HL-60 (cell line): ENCODE data around the gene PELI1.

ENCODE experiments used
- GABPA ChIP-seq: IDR thresholded peaks from 2 replicates; pipeline ENCODE4 v1.6.1; 2012; ENCODE audit warnings: low read depth
- POLR2AphosphoS5 ChIP-seq: IDR thresholded peaks from 2 replicates; pipeline ENCODE4 v1.6.1; 2012; ENCODE audit warnings: low read depth
- TF ChIP-seq, protein P1 (sequence below): IDR thresholded peaks from one replicate; pipeline ENCODE4 v1.5.1; 2011; ENCODE audit warnings: low read length, control low read depth, inconsistent platforms; ENCODE audit not compliant: insufficient read depth

DNA sequence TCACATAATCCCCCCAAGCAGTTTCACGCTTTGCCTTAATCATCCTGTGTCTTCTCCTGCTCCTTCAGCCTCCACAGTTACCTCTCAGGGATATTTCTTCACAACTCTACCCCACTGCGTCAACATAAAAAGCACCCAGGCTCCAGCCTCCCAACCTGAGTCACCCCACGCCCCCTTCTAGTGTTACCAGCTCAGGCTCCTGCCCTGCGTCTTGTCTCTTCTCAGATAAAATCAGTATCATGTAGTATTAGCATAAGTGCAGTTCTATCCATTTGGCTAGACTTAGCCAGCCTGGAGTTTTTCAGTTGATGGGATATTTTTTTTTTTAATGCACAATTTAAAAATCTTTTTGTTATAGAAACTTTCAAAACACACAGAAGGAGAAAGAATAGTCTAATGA, 9.6 kb upstream of the PELI1 start:
- TF ChIP-seq, protein P1, sequence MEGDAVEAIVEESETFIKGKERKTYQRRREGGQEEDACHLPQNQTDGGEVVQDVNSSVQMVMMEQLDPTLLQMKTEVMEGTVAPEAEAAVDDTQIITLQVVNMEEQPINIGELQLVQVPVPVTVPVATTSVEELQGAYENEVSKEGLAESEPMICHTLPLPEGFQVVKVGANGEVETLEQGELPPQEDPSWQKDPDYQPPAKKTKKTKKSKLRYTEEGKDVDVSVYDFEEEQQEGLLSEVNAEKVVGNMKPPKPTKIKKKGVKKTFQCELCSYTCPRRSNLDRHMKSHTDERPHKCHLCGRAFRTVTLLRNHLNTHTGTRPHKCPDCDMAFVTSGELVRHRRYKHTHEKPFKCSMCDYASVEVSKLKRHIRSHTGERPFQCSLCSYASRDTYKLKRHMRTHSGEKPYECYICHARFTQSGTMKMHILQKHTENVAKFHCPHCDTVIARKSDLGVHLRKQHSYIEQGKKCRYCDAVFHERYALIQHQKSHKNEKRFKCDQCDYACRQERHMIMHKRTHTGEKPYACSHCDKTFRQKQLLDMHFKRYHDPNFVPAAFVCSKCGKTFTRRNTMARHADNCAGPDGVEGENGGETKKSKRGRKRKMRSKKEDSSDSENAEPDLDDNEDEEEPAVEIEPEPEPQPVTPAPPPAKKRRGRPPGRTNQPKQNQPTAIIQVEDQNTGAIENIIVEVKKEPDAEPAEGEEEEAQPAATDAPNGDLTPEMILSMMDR: no peak
- TF ChIP-seq POLR2AphosphoS5 (no peak), GABPA (no peak)
